ENCODE measurements around the gene TEX36. TPM values are rescaled to one million over a fixed set of nuclear protein-coding genes. Genes with fewer than 3 reads are reported as not detected.
"Not testable (repeated sequence)": the region's sequence is repeated elsewhere in the genome, so short reads cannot be mapped to it uniquely, and the experiment has no call there.

TEX36 gene
- total RNA-seq, 4 donors from 2014 or later: not detected

DNA sequence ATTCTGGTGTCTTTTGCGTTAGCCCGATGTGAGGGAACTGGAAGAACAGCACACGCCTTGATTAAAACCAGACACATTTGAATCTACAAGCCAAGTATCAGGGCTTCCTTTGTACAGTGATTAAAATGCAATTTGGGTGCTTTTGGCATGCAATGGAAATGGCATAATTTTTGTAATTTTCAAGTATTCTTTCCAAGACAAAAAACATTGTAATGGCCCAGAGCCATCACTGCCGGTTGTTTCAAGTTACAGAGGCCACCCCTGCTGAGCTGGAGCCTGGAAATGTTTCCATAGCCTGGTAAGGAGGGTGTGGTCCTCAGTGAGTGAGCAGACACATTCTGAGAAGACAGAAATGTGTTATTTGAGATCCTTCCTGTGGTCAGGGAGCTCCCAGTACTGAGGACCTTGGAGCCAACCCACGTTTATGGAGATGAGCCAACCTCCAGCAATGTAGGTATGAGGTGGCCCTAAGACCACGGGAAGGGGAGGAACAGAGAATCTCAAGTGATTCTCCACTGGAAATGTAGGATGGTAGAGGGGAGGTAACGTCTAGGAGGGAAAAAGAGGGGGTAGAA lies 20.9 kb downstream of the TEX36 start:
- no peak for ATAC-seq
- TF ChIP-seq EP300 (IDR thresholded peaks at IDR 0.05) (no peak), POLR2AphosphoS5 (IDR thresholded peaks at IDR 0.05) (no peak), POLR2A (IDR thresholded peaks at IDR 0.05) (no peak)
- TF ChIP-seq, protein P1, sequence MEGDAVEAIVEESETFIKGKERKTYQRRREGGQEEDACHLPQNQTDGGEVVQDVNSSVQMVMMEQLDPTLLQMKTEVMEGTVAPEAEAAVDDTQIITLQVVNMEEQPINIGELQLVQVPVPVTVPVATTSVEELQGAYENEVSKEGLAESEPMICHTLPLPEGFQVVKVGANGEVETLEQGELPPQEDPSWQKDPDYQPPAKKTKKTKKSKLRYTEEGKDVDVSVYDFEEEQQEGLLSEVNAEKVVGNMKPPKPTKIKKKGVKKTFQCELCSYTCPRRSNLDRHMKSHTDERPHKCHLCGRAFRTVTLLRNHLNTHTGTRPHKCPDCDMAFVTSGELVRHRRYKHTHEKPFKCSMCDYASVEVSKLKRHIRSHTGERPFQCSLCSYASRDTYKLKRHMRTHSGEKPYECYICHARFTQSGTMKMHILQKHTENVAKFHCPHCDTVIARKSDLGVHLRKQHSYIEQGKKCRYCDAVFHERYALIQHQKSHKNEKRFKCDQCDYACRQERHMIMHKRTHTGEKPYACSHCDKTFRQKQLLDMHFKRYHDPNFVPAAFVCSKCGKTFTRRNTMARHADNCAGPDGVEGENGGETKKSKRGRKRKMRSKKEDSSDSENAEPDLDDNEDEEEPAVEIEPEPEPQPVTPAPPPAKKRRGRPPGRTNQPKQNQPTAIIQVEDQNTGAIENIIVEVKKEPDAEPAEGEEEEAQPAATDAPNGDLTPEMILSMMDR (IDR thresholded peaks at IDR 0.05): no peak
- 15 to 30% methylated on average over 3 to 7 of the region's 7 CpGs for WGBS, 2 donors (ENCODE audit: low coverage in 1 of 2)
- Histone ChIP-seq H3K27me3 (no peaks in the 10 kb centered on the region), H3K36me3 (no peaks in the 10 kb centered on the region), H3K9me3 (peaks cover 0 to 7% (median 0%) of the 10 kb centered on the region in 3 donors), H3K27ac (no peak overlapping the region), H3K4me3 (no peak overlapping the region), H3K4me1 (no peaks in the 10 kb centered on the region)

DNA sequence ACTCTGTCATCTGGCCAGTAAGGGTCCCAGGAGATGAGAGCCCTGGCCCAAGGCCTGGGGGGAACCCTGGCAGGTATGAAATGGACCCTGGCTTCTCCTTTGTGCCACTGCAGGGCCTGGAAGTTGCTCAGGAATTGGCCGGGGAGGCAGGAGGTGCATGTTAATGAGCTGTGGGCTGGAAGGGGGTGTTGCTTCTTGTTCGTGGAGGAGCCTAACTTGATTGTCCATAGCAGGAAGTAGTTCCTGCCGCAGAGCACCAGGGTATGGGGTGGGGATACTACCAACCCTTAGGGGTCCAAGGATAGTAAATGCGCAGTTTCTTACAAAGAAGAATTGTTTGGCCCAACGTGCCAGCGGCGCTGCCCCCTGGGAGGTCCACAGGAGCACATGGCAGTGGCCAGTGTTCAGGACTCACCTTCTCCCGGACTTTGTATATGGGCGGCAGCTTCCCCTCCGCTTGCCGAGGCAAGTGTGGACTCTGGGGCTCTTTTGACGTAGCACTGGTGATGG lies 21.5 kb downstream of the TEX36 start:
- ATAC-seq: no peak
- TF ChIP-seq POLR2A (IDR thresholded peaks at IDR 0.05): no peak
- no peak for TF ChIP-seq EP300 (IDR thresholded peaks at IDR 0.05)
- TF ChIP-seq, protein P1 (IDR thresholded peaks at IDR 0.05): no peak
- no peak for TF ChIP-seq POLR2AphosphoS5 (IDR thresholded peaks at IDR 0.05)

DNA sequence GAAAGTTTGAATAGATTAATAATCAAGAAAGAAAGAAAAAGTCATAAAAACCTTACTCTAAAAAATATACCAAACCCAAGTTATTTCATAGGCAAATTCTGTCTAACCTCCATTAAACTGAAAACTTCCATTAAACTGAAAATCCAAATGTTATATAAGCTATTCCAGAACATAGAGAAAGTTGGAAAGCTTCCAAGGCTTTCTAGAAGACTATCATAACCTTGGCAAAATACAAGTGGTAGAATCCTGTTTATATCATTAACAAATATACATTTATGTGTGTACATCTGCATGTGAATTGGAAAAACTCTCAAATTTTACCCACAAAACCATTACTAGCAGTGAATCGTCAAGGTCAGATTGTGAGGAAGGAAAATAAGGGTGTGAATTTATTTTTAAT lies 23.9 kb downstream of the TEX36 start:
- H3K4me1 ChIP-seq: no peaks in the 10 kb centered on the region
- no peak for ATAC-seq
- no peaks in the 10 kb centered on the region for H3K36me3 ChIP-seq
- H3K27ac ChIP-seq: no peak overlapping the region
- no peak overlapping the region for H3K4me3 ChIP-seq
- no peaks in the 10 kb centered on the region for H3K9me3 ChIP-seq
- no peak for TF ChIP-seq POLR2AphosphoS5 (IDR thresholded peaks at IDR 0.05)
- TF ChIP-seq POLR2A (IDR thresholded peaks at IDR 0.05): no peak
- TF ChIP-seq EP300 (IDR thresholded peaks at IDR 0.05): no peak
- TF ChIP-seq, protein P1 (IDR thresholded peaks at IDR 0.05): no peak
- no peaks in the 10 kb centered on the region for H3K27me3 ChIP-seq
- 82 to 100% methylated on average over 1 of the region's 1 CpG for WGBS, 2 donors (ENCODE audit: low coverage in 1 of 2)

More for the DNA sequence above, 21.5 kb downstream of the TEX36 start:
- Histone ChIP-seq H3K4me3 (no peak overlapping the region), H3K36me3 (no peaks in the 10 kb centered on the region), H3K27me3 (no peaks in the 10 kb centered on the region), H3K4me1 (no peaks in the 10 kb centered on the region), H3K27ac (no peak overlapping the region), H3K9me3 (peaks cover 0 to 2% (median 0%) of the 10 kb centered on the region in 3 donors)
- WGBS, 2 donors (ENCODE audit: low coverage in 1 of 2): 33 to 45% methylated on average over 1 to 2 of the region's 12 CpGs

DNA sequence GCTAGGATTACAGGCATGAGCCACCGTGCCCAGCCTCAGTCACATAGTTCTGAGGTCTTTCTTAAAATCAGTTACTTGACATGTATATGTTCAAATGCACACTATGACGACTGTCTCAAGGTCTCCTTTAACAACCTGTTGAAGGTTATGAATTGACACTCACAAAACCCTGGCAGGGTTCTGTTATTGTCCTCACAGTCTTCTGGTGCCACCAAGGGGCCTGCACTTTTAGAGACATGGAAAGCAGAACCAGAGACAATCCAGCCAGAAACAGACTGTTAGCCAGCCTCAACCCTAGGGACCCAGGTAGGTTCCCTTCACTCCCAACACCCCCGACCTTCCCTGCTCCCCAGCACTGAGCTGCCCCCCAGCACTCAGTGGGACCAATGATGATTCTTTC lies 26.4 kb downstream of the TEX36 start:
- WGBS, 2 donors (ENCODE audit: low coverage in 1 of 2): 72 to 80% methylated on average over 1 to 2 of the region's 3 CpGs
- TF ChIP-seq, protein P1 (IDR thresholded peaks at IDR 0.05): no peak
- TF ChIP-seq EP300 (IDR thresholded peaks at IDR 0.05) (no peak), POLR2AphosphoS5 (IDR thresholded peaks at IDR 0.05) (no peak), POLR2A (IDR thresholded peaks at IDR 0.05) (no peak)

DNA sequence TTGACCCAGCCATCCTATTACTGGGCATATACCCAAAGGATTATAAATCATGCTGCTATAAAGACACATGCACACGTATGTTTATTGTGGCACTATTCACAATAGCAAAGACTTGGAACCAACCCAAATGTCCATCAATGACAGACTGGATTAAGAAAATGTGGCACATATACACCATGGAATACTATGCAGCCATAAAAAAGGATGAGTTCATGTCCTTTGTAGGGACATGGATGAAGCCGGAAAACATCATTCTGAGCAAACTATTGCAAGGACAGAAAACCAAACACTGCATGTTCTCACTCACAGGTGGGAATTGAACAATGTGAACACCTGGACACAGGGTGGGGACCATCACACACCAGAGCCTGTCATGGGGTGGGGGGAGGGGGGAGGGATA lies 29.9 kb downstream of the TEX36 start:
- H3K9me3 ChIP-seq, H3K4me1 ChIP-seq, H3K36me3 ChIP-seq, H3K4me3 ChIP-seq, H3K27me3 ChIP-seq, ATAC-seq, H3K27ac ChIP-seq: not testable (repeated sequence)
- WGBS, 2 donors (ENCODE audit: low coverage in 1 of 2): 50% methylated on average over 1 of the region's 2 CpGs; no CpG with 5 or more reads in 1 of the 2 donors

More for the DNA sequence above, 26.4 kb downstream of the TEX36 start:
- Histone ChIP-seq H3K9me3 (no peaks in the 10 kb centered on the region), H3K36me3 (no peaks in the 10 kb centered on the region), H3K27ac (no peak overlapping the region), H3K27me3 (no peaks in the 10 kb centered on the region), H3K4me1 (no peaks in the 10 kb centered on the region), H3K4me3 (no peak overlapping the region)
- ATAC-seq: no peak
